Neuronal stem cell (in vitro differentiated cells): ENCODE results near the gene NECTIN2.

Source experiments
- DNase-seq: peaks from one replicate; pipeline ENCODE4 v3.0.0-alpha.2; 2013; ENCODE audit warnings: low spot score
- H2AFZ ChIP-seq: one replicate; pipeline ENCODE4 v1.6.1; 2013; ENCODE audit warnings: mild to moderate bottlenecking, low read length, inconsistent platforms
- H2AK5ac ChIP-seq: 2 replicates; pipeline ENCODE4 v1.6.1; 2013; ENCODE audit warnings: low read depth, mild to moderate bottlenecking, inconsistent platforms, low read length, moderate library complexity, mixed read lengths
- H2BK120ac ChIP-seq: 2 replicates; pipeline ENCODE4 v1.6.1; 2013; ENCODE audit warnings: low read depth, mild to moderate bottlenecking, inconsistent platforms, low read length, moderate library complexity, mixed read lengths
- H2BK12ac ChIP-seq: one replicate; pipeline ENCODE4 v1.6.1; 2013; ENCODE audit warnings: low read length, inconsistent platforms
- H2BK15ac ChIP-seq: 2 replicates; pipeline ENCODE4 v1.6.1; 2013; ENCODE audit warnings: mild to moderate bottlenecking, low read length, inconsistent platforms, mixed read lengths
- H2BK5ac ChIP-seq: one replicate; pipeline ENCODE4 v1.6.1; 2013; ENCODE audit warnings: inconsistent platforms, mild to moderate bottlenecking, low read length, moderate library complexity
- H3K14ac ChIP-seq: one replicate; pipeline ENCODE4 v1.6.1; 2013; ENCODE audit warnings: low read length, inconsistent platforms
- H3K18ac ChIP-seq: 2 replicates; pipeline ENCODE4 v1.6.1; 2013; ENCODE audit warnings: low read length, inconsistent platforms
- H3K23ac ChIP-seq: 2 replicates; pipeline ENCODE4 v1.6.1; 2013; ENCODE audit warnings: low read depth, mild to moderate bottlenecking, mixed read lengths, low read length, inconsistent platforms; ENCODE audit not compliant: poor library complexity
- H3K27ac ChIP-seq: replicated peaks from 3 replicates; pipeline ENCODE4 v1.5.1; 2013; ENCODE audit warnings: low read length, inconsistent platforms
- H3K27me3 ChIP-seq, 3 experiments: 2 replicates each; pipeline ENCODE4 v1.6.1; 2013; ENCODE audit warnings: low read length in 3 of 3, mild to moderate bottlenecking in 2 of 3, inconsistent platforms in 1 of 3, low read depth in 1 of 3, mixed read lengths in 1 of 3, moderate library complexity in 1 of 3; ENCODE audit not compliant: control insufficient read depth in 3 of 3, insufficient read depth in 3 of 3
- H3K36me3 ChIP-seq, 2 donors: replicated peaks in 1 of 2; 2 replicates each; pipeline ENCODE4 v1.6.1; 2013; ENCODE audit warnings: low read length in 2 of 2; ENCODE audit not compliant: control insufficient read depth in 2 of 2, insufficient read depth in 2 of 2
- H3K4ac ChIP-seq: 2 replicates; pipeline ENCODE4 v1.6.1; 2013; ENCODE audit warnings: inconsistent platforms, mild to moderate bottlenecking, low read length, moderate library complexity
- H3K4me1 ChIP-seq, 2 donors: 1 replicate in 1 of 2; 2 replicates in 1 of 2; pipeline ENCODE4 v1.6.1; 2013; ENCODE audit warnings: low read length in 2 of 2, low read depth in 1 of 2; ENCODE audit not compliant: control insufficient read depth in 2 of 2, insufficient read depth in 1 of 2
- H3K4me2 ChIP-seq: one replicate; pipeline ENCODE4 v1.6.1; 2013; ENCODE audit warnings: mild to moderate bottlenecking, low read length, inconsistent platforms; ENCODE audit not compliant: insufficient read depth, poor library complexity, severe bottlenecking
- H3K4me3 ChIP-seq, 2 donors: 2 replicates each; pipeline ENCODE4 v1.5.1; 2013; ENCODE audit warnings: low read length in 2 of 2, mild to moderate bottlenecking in 2 of 2, inconsistent platforms in 1 of 2, moderate library complexity in 1 of 2
- H3K79me1 ChIP-seq: one replicate; pipeline ENCODE4 v1.6.1; 2013; ENCODE audit warnings: low read depth, mild to moderate bottlenecking, inconsistent platforms, low read length, moderate library complexity
- H3K9ac ChIP-seq: one replicate; pipeline ENCODE4 v1.6.1; 2013; ENCODE audit warnings: mild to moderate bottlenecking, low read depth, low read length, inconsistent platforms; ENCODE audit not compliant: poor library complexity
- H3K9me3 ChIP-seq, 2 donors: replicated peaks in 1 of 2; 2 replicates each; pipeline versions ENCODE3 to v1.6.1; 2013; ENCODE audit warnings: low read length in 2 of 2, mild to moderate bottlenecking in 2 of 2, inconsistent platforms in 1 of 2, low read depth in 1 of 2, mixed read lengths in 1 of 2, moderate library complexity in 1 of 2; ENCODE audit not compliant: control insufficient read depth in 2 of 2, insufficient read depth in 1 of 2
- H4K8ac ChIP-seq: one replicate; pipeline ENCODE4 v1.6.1; 2013; ENCODE audit warnings: low read depth, mild to moderate bottlenecking, inconsistent platforms, low read length, moderate library complexity
- H4K91ac ChIP-seq: one replicate; pipeline ENCODE4 v1.6.1; 2013; ENCODE audit warnings: low read length, low read depth, mild to moderate bottlenecking, inconsistent platforms; ENCODE audit not compliant: poor library complexity
- WGBS, 2 donors: extraction: QIAGEN DNeasy Blood & Tissue Kit; methylation state at CpG; one replicate each; pipeline ENCODE4 v1.1.7; 2013; ENCODE audit warnings: missing lambda C conversion rate in 2 of 2, mixed read lengths in 1 of 2; ENCODE audit not compliant: insufficient read length in 2 of 2, insufficient replicate concordance in 1 of 2; ENCODE audit errors: extremely low coverage in 2 of 2; 5-methylcytosine and 5-hydroxymethylcytosine counted together

NECTIN2 gene

GRCh38 chr19:44807652-44808462, 38.2 kb upstream of the NECTIN2 start:
- no peak overlapping the region for H3K4me3 ChIP-seq
- H4K8ac ChIP-seq, result no peak overlapping the region
- H3K27me3 ChIP-seq, result peaks cover 0 to 3% (median 2%) of the 10 kb centered on the region in 3 experiments
- H2AK5ac ChIP-seq, result peak overlapping the region; percentile 89
- no peak overlapping the region for H3K14ac ChIP-seq
- H3K36me3 ChIP-seq, result no peaks in the 10 kb centered on the region
- H2BK15ac ChIP-seq, result peak overlapping the region; percentile 98
- H4K91ac ChIP-seq, result no peak overlapping the region
- H2AFZ ChIP-seq, result peak overlapping the region; percentile 52
- H3K23ac ChIP-seq, result no peak overlapping the region
- H3K4me1 ChIP-seq, result peaks cover 27 to 29% of the 10 kb centered on the region in 2 donors
- no peak overlapping the region for H3K9ac ChIP-seq
- H3K4me2 ChIP-seq, result peak overlapping the region; percentile 80
- H2BK12ac ChIP-seq, result no peak overlapping the region
- no CpG with 5 or more reads among the region's 14 CpGs for WGBS, 2 donors
- H3K79me1 ChIP-seq, result no peaks in the 10 kb centered on the region
- H3K4ac ChIP-seq, result no peak overlapping the region
- H3K9me3 ChIP-seq, result no peaks in the 10 kb centered on the region
- DNase-seq, result peak; percentile 64
- H2BK5ac ChIP-seq, result no peak overlapping the region
- no peak overlapping the region for H3K27ac ChIP-seq
- H3K18ac ChIP-seq, result no peak overlapping the region
- peak overlapping the region; percentile 16 for H2BK120ac ChIP-seq

- H3K27me3 ChIP-seq, result peaks cover 0 to 3% (median 2%) of the 10 kb centered on the region in 3 experiments
Observed at GRCh38 chr19:44808463-44809371, 37.4 kb upstream of the NECTIN2 start, which contains the start of gene BCAM. Gene BCAM (plus strand): TSS chr19:44809103. CDS start chr19:44809125, 22 bp downstream.

GRCh38 chr19:44809577-44810233, 36.4 kb upstream of the NECTIN2 start:
- no peak overlapping the region for H4K8ac ChIP-seq
- no peak overlapping the region for H3K27ac ChIP-seq
- H4K91ac ChIP-seq, result no peak overlapping the region
- peak overlapping the region; percentile 80 for H3K4me2 ChIP-seq
- H2BK12ac ChIP-seq, result peak overlapping the region; percentile 35
- H3K23ac ChIP-seq, result no peak overlapping the region
- H3K36me3 ChIP-seq, result no peaks in the 10 kb centered on the region
- H3K14ac ChIP-seq, result peak overlapping the region; percentile 31
- WGBS, 2 donors, result no CpG with 5 or more reads among the region's 7 CpGs
- DNase-seq, result no peak
- H2BK5ac ChIP-seq, result peak overlapping the region; percentile 19
- peak overlapping the region; percentile 40 for H3K9ac ChIP-seq
- peak overlapping the region in 1 of 2 donors; percentile 48 for H3K4me3 ChIP-seq
- peaks cover 0 to 3% of the 10 kb centered on the region in 2 donors for H3K9me3 ChIP-seq
- H2AFZ ChIP-seq, result peak overlapping the region; percentile 80
- H3K79me1 ChIP-seq, result no peaks in the 10 kb centered on the region
- H3K4ac ChIP-seq, result no peak overlapping the region
- peak overlapping the region; percentile 96 for H2AK5ac ChIP-seq
- H3K18ac ChIP-seq, result peak overlapping the region; percentile 98
- H2BK120ac ChIP-seq, result no peak overlapping the region
- H3K4me1 ChIP-seq, result peaks cover 27 to 29% of the 10 kb centered on the region in 2 donors
- peaks cover 0 to 3% (median 2%) of the 10 kb centered on the region in 3 experiments for H3K27me3 ChIP-seq
- peak overlapping the region; percentile 84 for H2BK15ac ChIP-seq

More at GRCh38 chr19:44808463-44809371, 37.4 kb upstream of the NECTIN2 start, which contains the start of gene BCAM:
- no peak within 1 kb of the TSS for H4K8ac ChIP-seq
- peaks cover 27 to 29% of the 10 kb centered on the region in 2 donors for H3K4me1 ChIP-seq
- peak within 1 kb of the TSS; percentile 98 for H2BK15ac ChIP-seq
- peak within 1 kb of the TSS; percentile 56 for H3K27ac ChIP-seq
- H2BK12ac ChIP-seq, result peak within 1 kb of the TSS; percentile 95
- H3K18ac ChIP-seq, result peak within 1 kb of the TSS; percentile 98
- no peaks in the 10 kb centered on the region for H3K79me1 ChIP-seq
- H2AFZ ChIP-seq, result peak within 1 kb of the TSS; percentile 80
- peak within 1 kb of the TSS; percentile 80 for H3K4me2 ChIP-seq
- H2BK5ac ChIP-seq, result peak within 1 kb of the TSS; percentile 19
- H3K14ac ChIP-seq, result peak within 1 kb of the TSS; percentile 95
- DNase-seq, result peak; percentile 76
- H3K23ac ChIP-seq, result no peak within 1 kb of the TSS
- H4K91ac ChIP-seq, result no peak within 1 kb of the TSS
- no peak within 1 kb of the TSS for H3K4ac ChIP-seq
- H3K9ac ChIP-seq, result peak within 1 kb of the TSS; percentile 85
- peak within 1 kb of the TSS; percentile 16 for H2BK120ac ChIP-seq
- WGBS, 2 donors, result no CpG with 5 or more reads among the region's 59 CpGs
- peak within 1 kb of the TSS; percentile 96 for H2AK5ac ChIP-seq
- H3K9me3 ChIP-seq, result peaks cover 0 to 3% of the 10 kb centered on the region in 2 donors
- H3K4me3 ChIP-seq, result peak within 1 kb of the TSS; percentile 48 to 84
- H3K36me3 ChIP-seq, result no peaks in the 10 kb centered on the region
